Thyroid gland (tissue), 4 donors: ENCODE measurements around the gene NUP50. TPM values are rescaled to one million over a fixed set of nuclear protein-coding genes. Genes with fewer than 3 reads are reported as not detected.

Experiments
- DNase-seq, 2 donors: peaks; one replicate each; pipeline ENCODE4 v3.0.0-alpha.2; 2019
- H3K27ac ChIP-seq, 3 donors: fragments of 200-600 bp; sonication (generic); 1 replicate in 2 of 3; 2 replicates in 1 of 3; pipeline ENCODE4 v1.5.1; 2016 to 2019; ENCODE audit warnings: mild to moderate bottlenecking in 1 of 3, moderate library complexity in 1 of 3
- H3K27me3 ChIP-seq: fragments of 200-600 bp; sonication (generic); one replicate; pipeline ENCODE4 v1.5.1; 2019
- H3K36me3 ChIP-seq, 2 donors: fragments of 200-600 bp; sonication (generic); one replicate each; pipeline ENCODE4 v1.5.1; 2016 to 2019
- H3K4me1 ChIP-seq, 2 donors: fragments of 200-600 bp; sonication (generic); one replicate each; pipeline ENCODE4 v1.5.1; 2017 to 2019
- H3K4me3 ChIP-seq, 3 donors: fragments of 200-600 bp; sonication (generic); replicated peaks in 1 of 3; 1 replicate in 2 of 3; 2 replicates in 1 of 3; pipeline ENCODE4 v1.5.1; 2016; ENCODE audit warnings: mild to moderate bottlenecking in 1 of 3
- H3K9me3 ChIP-seq: fragments of 200-600 bp; sonication (generic); one replicate; pipeline ENCODE4 v1.5.1; 2017
- CTCF ChIP-seq, 6 experiments: fragments of 200-600 bp in 3 of 6; fragments of 450-650 bp in 3 of 6; sonication (generic) in 3 of 6; IDR thresholded peaks; one replicate each; pipeline ENCODE4 v1.5.1; 2016 to 2019; ENCODE audit warnings: antibody characterized with exemption in 6 of 6, mild to moderate bottlenecking in 2 of 6, inconsistent platforms in 1 of 6, moderate library complexity in 1 of 6
- POLR2A ChIP-seq, 2 donors: fragments of 450-650 bp; IDR thresholded peaks; one replicate each; pipeline ENCODE4 v1.6.1; 2017; ENCODE audit warnings: antibody characterized with exemption in 2 of 2, mild to moderate bottlenecking in 2 of 2, moderate library complexity in 1 of 2
- WGBS, 2 donors: methylation state at CpG; one replicate each; pipeline ENCODE4 v1.1.5; 2017; 5-methylcytosine and 5-hydroxymethylcytosine counted together
- intact Hi-C: fragments of 100-400 bp; cut with DNase I; formaldehyde crosslinking; loops from one replicate; pipeline ENCODE4 v1.15.1; 2023
- microRNA counts, 2 donors: library from miRNA; unstranded; fragments of <30 nt; microRNA quantifications; one replicate each; lab custom pipeline; 2016 to 2017
- microRNA-seq: library from miRNA; unstranded; fragments of <30 nt; microRNA quantifications from one replicate; pipeline ENCODE4, GENCODE V29; 2016
- small RNA-seq: library from RNA; depleted of rRNA; stranded (forward); fragments of <200 nt; gene quantifications from one replicate; pipeline ENCODE3, GENCODE V24; 2016
- total RNA-seq, 4 donors: library from RNA; depleted of rRNA; stranded (reverse); fragments of >200 nt; gene quantifications; one replicate each; pipeline ENCODE4 v1.2.3, GENCODE V29; 2016

The NUP50 gene
- total RNA-seq, 4 donors from 2014 or later: 53.9 to 128 (median 91.9) TPM

GRCh38 chr22:45237065-45237990 is 73.6 kb downstream of the NUP50 start:
- DNase-seq: peak; percentile 53 to 76
- Histone ChIP-seq H3K27ac (no peak overlapping the region), H3K4me3 (no peak overlapping the region), H3K9me3 (no peaks in the 10 kb centered on the region), H3K36me3 (no peaks in the 10 kb centered on the region), H3K27me3 (no peaks in the 10 kb centered on the region), H3K4me1 (peaks cover 8 to 21% of the 10 kb centered on the region in 2 donors)
- 62 to 72% methylated on average over 12 of the region's 15 CpGs for WGBS, 2 donors
- intact Hi-C loops: no loop called here
- TF ChIP-seq POLR2A (IDR thresholded peaks at IDR 0.05) (no peak), CTCF (IDR thresholded peaks at IDR 0.05) (no peak)

MicroRNAs within 50 kb of the gene (microRNA counts, 767-probe panel; counts per million panel counts)
- microRNA hsa-miR-1249 (lab: Ali Mortazavi, UCI): 0 counts per million in 2 donors

Small RNA genes lying within 50 kb of the gene (microRNA-seq; reads per million reads assigned to microRNA genes)
- 5.1 reads per million, percentile 10 among the genes with 10 or more reads in this experiment for gene MIR1249

Small RNA genes lying within 50 kb of the gene (small RNA-seq; reads per million reads assigned to genes)
- gene MIR1249: 0.47 reads per million

Other genes starting within 250 kb of the NUP50 start
- gene PHF21B, start 153.9 kb upstream of the NUP50 start, total RNA-seq: 1 to 10 TPM in 3 of 4 donors, under 1 TPM in 1; 0.33 to 8.9 (median 2.2) TPM
- gene KIAA0930, start 77.0 kb downstream of the NUP50 start, total RNA-seq: 10 to 100 TPM; 21.0 to 42.7 (median 25.0) TPM
- gene UPK3A, start 121.0 kb downstream of the NUP50 start, total RNA-seq: 1 to 10 TPM in 3 of 4 donors, not detected in 1; 2.1 to 3.9 (median 2.6) TPM
- 100 to 1,000 TPM in 1 of 4 donors, 10 to 100 TPM in 3; 15.7 to 104 (median 75.3) TPM for gene FAM118A, start 146.0 kb downstream of the NUP50 start, total RNA-seq
- under 1 TPM in 1 of 4 donors, not detected in 3; 0.13 TPM for gene SMC1B, start 249.7 kb downstream of the NUP50 start, total RNA-seq
- gene RIBC2, start 249.8 kb downstream of the NUP50 start, total RNA-seq: 1 to 10 TPM in 1 of 4 donors, under 1 TPM in 1, not detected in 2; 0.45 to 4.2 TPM